Ovary (tissue), 3 donors: Measurements from ENCODE around the gene WDR55.

ENCODE experiments used
- CTCF ChIP-seq, 3 donors: fragments of 450-650 bp in 2 of 3; fragments of 200-600 bp in 1 of 3; IDR thresholded peaks; one replicate each; pipeline versions ENCODE4 v1.5.1 to v1.8.0; 2016 to 2022; ENCODE audit warnings: antibody characterized with exemption in 3 of 3, mild to moderate bottlenecking in 1 of 3
- EP300 ChIP-seq: sonication (generic); formaldehyde crosslinking; IDR thresholded peaks from one replicate; pipeline ENCODE4 v1.6.1; 2017; ENCODE audit warnings: antibody characterized with exemption
- POLR2A ChIP-seq: fragments of 450-650 bp; IDR thresholded peaks from one replicate; pipeline ENCODE4 v1.6.1; 2017; ENCODE audit warnings: antibody characterized with exemption, mild to moderate bottlenecking, moderate library complexity
- donor health status: DM: no; HTN: no; CAD: no.

- TF ChIP-seq CTCF (IDR thresholded peaks at IDR 0.05) (no peak), EP300 (no peak), POLR2A (no peak)
Observed at GRCh38 chr5:140674211-140674610, 9.5 kb downstream of the WDR55 start.
